ENCODE measurements around the gene NTRK3. TPM values are rescaled to one million over a fixed set of nuclear protein-coding genes. Genes with fewer than 3 reads are reported as not detected.

NTRK3 gene
- total RNA-seq, 6 experiments from 2014 or later: 0.35 to 0.75 (median 0.46) TPM

GRCh38 chr15:88020806-88021205, 235.7 kb downstream of the NTRK3 start:
- no peak overlapping the region for H3K4me3 ChIP-seq
- DNase-seq: no peak
- no peaks in the 10 kb centered on the region for H3K27me3 ChIP-seq
- TF ChIP-seq CTCF (IDR thresholded peaks at IDR 0.05) (no peak), POLR2A (IDR thresholded peaks at IDR 0.05) (no peak)
- ATAC-seq: no peak
- no peaks in the 10 kb centered on the region for H3K36me3 ChIP-seq
- no peak overlapping the region for H3K27ac ChIP-seq
- intact Hi-C loops (cut with DNase I): no loop called here
- no peaks in the 10 kb centered on the region for H3K9me3 ChIP-seq
- H3K4me1 ChIP-seq: no peaks in the 10 kb centered on the region
- WGBS (ENCODE audit: insufficient coverage, low coverage, low lambda C conversion rate, missing lambda C conversion rate): 66% methylated on average over 3 of the region's 3 CpGs

- Histone ChIP-seq H3K27ac (no peak overlapping the region), H3K9me3 (no peaks in the 10 kb centered on the region), H3K27me3 (no peaks in the 10 kb centered on the region), H3K36me3 (no peaks in the 10 kb centered on the region), H3K4me3 (no peak overlapping the region), H3K4me1 (no peaks in the 10 kb centered on the region)
- DNase-seq: no peak
- ATAC-seq: no peak
- TF ChIP-seq CTCF (IDR thresholded peaks at IDR 0.05) (no peak), POLR2A (IDR thresholded peaks at IDR 0.05) (no peak)
- intact Hi-C loops (cut with DNase I): no loop called here
- WGBS (ENCODE audit: insufficient coverage, low coverage, low lambda C conversion rate, missing lambda C conversion rate): 33% methylated on average over 2 of the region's 2 CpGs
These were observed 236.9 kb downstream of the NTRK3 start for GRCh38 chr15:88019656-88020055.

- WGBS (ENCODE audit: insufficient coverage, low coverage, low lambda C conversion rate, missing lambda C conversion rate): 57% methylated on average over 1 of the region's 1 CpG
- intact Hi-C loops (cut with DNase I): no loop called here
- ATAC-seq: no peak
These were observed 237.5 kb downstream of the NTRK3 start for GRCh38 chr15:88018869-88019641.

GRCh38 chr15:88017753-88018152, 238.8 kb downstream of the NTRK3 start:
- H3K4me1 ChIP-seq: no peaks in the 10 kb centered on the region
- 70% methylated on average over 4 of the region's 4 CpGs for WGBS (ENCODE audit: insufficient coverage, low coverage, low lambda C conversion rate, missing lambda C conversion rate)
- H3K36me3 ChIP-seq: no peaks in the 10 kb centered on the region
- no peak for ATAC-seq
- no peaks in the 10 kb centered on the region for H3K9me3 ChIP-seq
- intact Hi-C loops (cut with DNase I): no loop called here
- TF ChIP-seq POLR2A (IDR thresholded peaks at IDR 0.05): no peak
- no peak for TF ChIP-seq CTCF (IDR thresholded peaks at IDR 0.05)
- H3K27ac ChIP-seq: no peak overlapping the region
- no peak overlapping the region for H3K4me3 ChIP-seq
- no peak for DNase-seq
- H3K27me3 ChIP-seq: no peaks in the 10 kb centered on the region

More at GRCh38 chr15:88018869-88019641, 237.5 kb downstream of the NTRK3 start:
- Histone ChIP-seq H3K4me1 (no peaks in the 10 kb centered on the region), H3K36me3 (no peaks in the 10 kb centered on the region), H3K4me3 (no peak overlapping the region), H3K27ac (no peak overlapping the region), H3K27me3 (no peaks in the 10 kb centered on the region), H3K9me3 (no peaks in the 10 kb centered on the region)
- TF ChIP-seq CTCF (IDR thresholded peaks at IDR 0.05) (no peak), POLR2A (IDR thresholded peaks at IDR 0.05) (no peak)
- no peak for DNase-seq
